IMR-90 (cell line): ENCODE results near the gene FDXR. TPM values are rescaled to one million over a fixed set of nuclear protein-coding genes. Genes with fewer than 3 reads are reported as not detected.

Experiments
- ATAC-seq: fragments of 200-7000 bp; cut with Tn5 transposase; 2 replicates; pipeline ENCODE4 v1.9.1; 2020; ENCODE audit warnings: low read depth, mild to moderate bottlenecking, moderate library complexity
- BruUV-seq: library from RNA; stranded (reverse); fragments of 400-500 nt; replicated peaks from 2 replicates; lab custom pipeline; 2021; lab: Mats Ljungman, UMichigan
- CTCF ChIA-PET: fragments of 300-600 bp; formaldehyde crosslinking; extraction: SDS; loops from one replicate; lab custom pipeline; 2021; ENCODE audit warnings: antibody characterized with exemption; lab: Yijun Ruan, JAX
- POLR2A ChIA-PET: fragments of 300-600 bp; sonication (Branson Sonifier 250); formaldehyde crosslinking; loops from one replicate; lab custom pipeline; 2022; ENCODE audit warnings: antibody characterized with exemption; ENCODE audit not compliant: unreplicated experiment; lab: Charles Lee
- DNase-seq: peaks from one replicate; pipeline ENCODE4 v3.0.0; 2013
- H2AFZ ChIP-seq: replicated peaks from 2 replicates; pipeline ENCODE3; 2013; ENCODE audit warnings: low read length, mild to moderate bottlenecking; ENCODE audit not compliant: poor library complexity
- H2AK5ac ChIP-seq: 2 replicates; pipeline ENCODE4 v1.6.1; 2013; ENCODE audit warnings: low read depth, low read length, inconsistent platforms
- H2AK9ac ChIP-seq: replicated peaks from 2 replicates; pipeline ENCODE3; 2013; ENCODE audit warnings: mild to moderate bottlenecking, low read depth, low read length, moderate library complexity; ENCODE audit not compliant: poor library complexity
- H2BK120ac ChIP-seq: 2 replicates; pipeline ENCODE4 v1.6.1; 2013; ENCODE audit warnings: low read depth, low read length, inconsistent platforms
- H2BK15ac ChIP-seq: 3 replicates; pipeline ENCODE4 v1.6.1; 2013; ENCODE audit warnings: low read depth, low read length, inconsistent platforms
- H2BK20ac ChIP-seq: 2 replicates; pipeline ENCODE4 v1.6.1; 2013; ENCODE audit warnings: low read depth, mild to moderate bottlenecking, inconsistent platforms, low read length, moderate library complexity
- H2BK5ac ChIP-seq: 2 replicates; pipeline ENCODE4 v1.6.1; 2013; ENCODE audit warnings: mild to moderate bottlenecking, low read depth, low read length, inconsistent platforms; ENCODE audit not compliant: poor library complexity, severe bottlenecking
- H3K14ac ChIP-seq: replicated peaks from 2 replicates; pipeline ENCODE4 v1.6.1; 2013; ENCODE audit warnings: low read depth, low read length, inconsistent platforms
- H3K18ac ChIP-seq: 2 replicates; pipeline ENCODE4 v1.6.1; 2013; ENCODE audit warnings: low read depth, low read length, control low read depth
- H3K23ac ChIP-seq: 2 replicates; pipeline ENCODE4 v1.6.1; 2013; ENCODE audit warnings: low read depth, low read length, inconsistent platforms
- H3K27ac ChIP-seq: 2 replicates; pipeline ENCODE4 v1.5.1; 2013; ENCODE audit warnings: mild to moderate bottlenecking, control low read depth, low read length; ENCODE audit not compliant: insufficient read depth
- H3K27me3 ChIP-seq: 2 replicates; pipeline ENCODE4 v1.6.1; 2013; ENCODE audit warnings: low read length; ENCODE audit not compliant: control insufficient read depth, insufficient read depth
- H3K36me3 ChIP-seq: 2 replicates; pipeline ENCODE4 v1.6.1; 2013; ENCODE audit warnings: low read length, mixed read lengths; ENCODE audit not compliant: control insufficient read depth, insufficient read depth
- H3K4ac ChIP-seq: 2 replicates; pipeline ENCODE4 v1.6.1; 2013; ENCODE audit warnings: low read depth, low read length, inconsistent platforms
- H3K4me1 ChIP-seq: 2 replicates; pipeline ENCODE4 v1.6.1; 2013; ENCODE audit warnings: low read length, mixed read lengths; ENCODE audit not compliant: control insufficient read depth, insufficient read depth
- H3K4me2 ChIP-seq: 2 replicates; pipeline ENCODE4 v1.6.1; 2013; ENCODE audit warnings: low read depth, mild to moderate bottlenecking, control low read depth, low read length, moderate library complexity
- H3K4me3 ChIP-seq: 2 replicates; pipeline ENCODE4 v1.5.1; 2013; ENCODE audit warnings: low read depth, mild to moderate bottlenecking, control low read depth, low read length, moderate library complexity; ENCODE audit not compliant: insufficient read depth
- H3K56ac ChIP-seq: 2 replicates; pipeline ENCODE4 v1.6.1; 2013; ENCODE audit warnings: low read length, inconsistent platforms; ENCODE audit not compliant: insufficient read depth; ENCODE audit errors: extremely low read depth
- H3K79me1 ChIP-seq, 2 experiments: 2 replicates each; pipeline ENCODE4 v1.6.1; 2013; ENCODE audit warnings: low read length in 2 of 2, inconsistent platforms in 1 of 2, low read depth in 1 of 2
- H3K9ac ChIP-seq: 2 replicates; pipeline ENCODE4 v1.6.1; 2013; ENCODE audit warnings: low read depth, low read length, control low read depth
- H3K9me1 ChIP-seq: 2 replicates; pipeline ENCODE4 v1.6.1; 2013; ENCODE audit warnings: low read length, inconsistent platforms; ENCODE audit not compliant: insufficient read depth
- H3K9me3 ChIP-seq: 2 replicates; pipeline ENCODE4 v1.6.1; 2013; ENCODE audit warnings: low read length; ENCODE audit not compliant: control insufficient read depth, insufficient read depth
- H4K20me1 ChIP-seq: 2 replicates; pipeline ENCODE4 v1.6.1; 2013; ENCODE audit warnings: low read length, inconsistent platforms; ENCODE audit not compliant: insufficient read depth
- H4K5ac ChIP-seq: 2 replicates; pipeline ENCODE4 v1.6.1; 2013; ENCODE audit warnings: mild to moderate bottlenecking, low read depth, low read length, control low read depth
- H4K8ac ChIP-seq, 2 experiments: 2 replicates each; pipeline ENCODE4 v1.6.1; 2013; ENCODE audit warnings: low read depth in 2 of 2, low read length in 2 of 2, control low read depth in 1 of 2, inconsistent platforms in 1 of 2
- H4K91ac ChIP-seq: 2 replicates; pipeline ENCODE4 v1.6.1; 2013; ENCODE audit warnings: low read depth, low read length, inconsistent platforms; ENCODE audit not compliant: insufficient read depth
- FOS ChIP-seq: fragments of 150-350 bp; IDR thresholded peaks from 2 replicates; pipeline ENCODE4 v1.6.1; 2016; ENCODE audit warnings: low read depth, low read length
- MAFK ChIP-seq: IDR thresholded peaks from 2 replicates; pipeline ENCODE4 v1.6.1; 2012; ENCODE audit warnings: low read depth, low read length, improper control_type of control experiment
- MAZ ChIP-seq: IDR thresholded peaks from 2 replicates; pipeline ENCODE4 v1.6.1; 2012; ENCODE audit warnings: low read depth, mild to moderate bottlenecking, low read length, improper control_type of control experiment, moderate library complexity, borderline replicate concordance
- MXI1 ChIP-seq: IDR thresholded peaks from 2 replicates; pipeline ENCODE4 v1.6.1; 2012; ENCODE audit warnings: low read depth, mild to moderate bottlenecking, low read length, moderate library complexity, borderline replicate concordance
- NFE2L2 ChIP-seq: fragments of 150-350 bp; IDR thresholded peaks from 2 replicates; pipeline ENCODE4 v1.6.1; 2016; ENCODE audit warnings: low read depth, mild to moderate bottlenecking, low read length
- RAD21 ChIP-seq: IDR thresholded peaks from 2 replicates; pipeline ENCODE4 v1.6.1; 2012; ENCODE audit warnings: low read length, improper control_type of control experiment
- RCOR1 ChIP-seq: IDR thresholded peaks from 2 replicates; pipeline ENCODE4 v1.6.1; 2012; ENCODE audit warnings: mild to moderate bottlenecking, low read length, improper control_type of control experiment; ENCODE audit not compliant: insufficient replicate concordance
- SMC3 ChIP-seq: fragments of 150-350 bp; IDR thresholded peaks from 2 replicates; pipeline ENCODE4 v1.6.1; 2016; ENCODE audit warnings: low read depth, mild to moderate bottlenecking, antibody characterized with exemption, low read length, moderate library complexity
- WGBS, 2 experiments: methylation state at CpG; one replicate each; pipeline versions ENCODE4 v1.1.5 to v1.1.7; 2013; ENCODE audit warnings: missing lambda C conversion rate in 2 of 2; ENCODE audit not compliant: insufficient read length in 1 of 2; ENCODE audit errors: extremely low coverage in 2 of 2; 5-methylcytosine and 5-hydroxymethylcytosine counted together
- dilution Hi-C: fragments of 300-500 bp; cut with HindIII; formaldehyde crosslinking; loops from one replicate; pipeline ENCODE4 v1.14.3; 2018; ENCODE audit warnings: low sequenced_read_pairs; ENCODE audit not compliant: unreplicated experiment
- in situ Hi-C: fragments of 300-500 bp; cut with MboI; formaldehyde crosslinking; loops from 3 replicates; pipeline ENCODE4 v1.14.3; 2019; ENCODE audit warnings: low sequenced_read_pairs, inconsistent platforms, mixed read lengths
- intact Hi-C: fragments of 100-400 bp; cut with micrococcal nuclease; formaldehyde crosslinking; loops from 2 replicates; pipeline ENCODE4 v1.10.0; 2022
- polyA plus RNA-seq, 3 experiments: library from polyadenylated mRNA; depleted of rRNA; stranded (reverse); fragments of >200 nt; gene quantifications; 2 replicates each; pipeline ENCODE4 v1.2.3, GENCODE V29; 2012; ENCODE audit warnings: low replicate concordance in 1 of 3
- total RNA-seq: library from RNA; depleted of rRNA; stranded (reverse); fragments of >200 nt; gene quantifications from 2 replicates; pipeline ENCODE4 v1.2.3, GENCODE V29; 2012
- TF ChIP-seq, protein P1 (sequence below): fragments of 150-350 bp; IDR thresholded peaks from 2 replicates; pipeline ENCODE4 v1.6.1; 2017; ENCODE audit warnings: mild to moderate bottlenecking, antibody characterized with exemption, low read length, low read depth
- TF ChIP-seq, protein P2 (sequence below): conservative IDR thresholded peaks from 2 replicates; pipeline ENCODE4 v1.5.1; 2012; ENCODE audit warnings: mild to moderate bottlenecking, low read depth, low read length, improper control_type of control experiment
- TF ChIP-seq, protein P3 (sequence below): fragments of 150-350 bp; IDR thresholded peaks from 2 replicates; pipeline ENCODE4 v1.6.1; 2016; ENCODE audit warnings: low read depth, mild to moderate bottlenecking, low read length, moderate library complexity, borderline replicate concordance

Gene FDXR
- total and polyA plus RNA-seq, 2 of the 4 experiments (the other 2 are of a cell fraction) = 12.4 to 18.6 TPM

DNA sequence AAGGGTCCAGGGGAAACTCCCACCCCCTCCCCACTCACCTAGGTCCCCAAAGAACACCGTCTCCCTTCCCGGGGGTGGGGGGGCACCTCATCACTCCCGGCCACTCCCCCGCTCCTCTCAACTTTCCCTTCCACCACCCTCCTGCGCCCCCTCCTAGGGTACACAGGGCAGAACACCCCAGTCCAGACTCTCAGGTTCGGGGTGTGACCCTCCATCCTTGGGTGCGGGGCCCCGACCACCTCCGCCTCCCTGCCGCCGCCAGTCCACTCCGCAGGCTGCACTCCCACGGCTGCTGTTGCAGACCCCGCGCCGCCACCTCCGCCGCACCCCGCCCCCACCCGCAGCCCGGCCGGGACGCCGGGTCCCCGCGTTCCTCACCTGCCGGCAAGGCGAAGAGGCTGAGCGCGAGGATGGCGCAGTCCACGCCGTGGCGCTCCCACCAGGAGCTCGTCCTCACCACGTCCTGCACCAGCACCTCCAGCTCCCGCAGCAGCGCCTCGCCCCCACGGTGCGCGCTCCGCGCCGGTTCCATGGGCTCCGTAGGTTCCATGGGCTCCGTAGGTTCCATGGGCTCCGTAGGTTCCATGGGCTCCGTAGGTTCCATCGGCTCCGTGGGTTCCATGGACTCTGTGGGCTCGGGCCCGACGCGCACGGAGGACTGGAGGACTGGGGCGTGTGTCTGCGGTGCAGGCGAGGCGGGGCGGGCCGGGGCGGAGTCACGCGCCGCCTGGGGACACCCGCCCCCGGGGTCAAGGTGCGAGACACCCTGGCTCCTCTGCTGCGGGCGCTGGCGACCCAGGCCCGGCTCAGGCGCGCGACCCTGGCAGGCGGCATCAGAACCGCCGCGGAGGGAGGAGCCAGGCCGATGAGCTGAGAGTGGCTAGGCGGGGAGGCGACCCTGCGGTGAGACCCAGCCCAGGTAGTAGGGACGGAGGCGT, 20.4 kb upstream of the FDXR start, which contains the start of gene FADS6:
Gene FADS6 (minus strand): TSS at position 660 of the 938 bp plus-strand sequence. CDS start 38 bp downstream, at position 622.
- Histone ChIP-seq H4K5ac (no peak within 1 kb of the TSS), H4K20me1 (no peaks in the 10 kb centered on the region), H2AK5ac (no peak within 1 kb of the TSS), H2AK9ac (no peak within 1 kb of the TSS), H3K14ac (no peak within 1 kb of the TSS), H3K79me1 (no peaks in the 10 kb centered on the region), H2BK15ac (no peak within 1 kb of the TSS), H4K8ac (no peak within 1 kb of the TSS), H3K4ac (no peak within 1 kb of the TSS), H3K4me3 (no peak within 1 kb of the TSS), H3K9me3 (no peaks in the 10 kb centered on the region), H3K27ac (no peak within 1 kb of the TSS), H2BK5ac (no peak within 1 kb of the TSS), H3K9ac (no peak within 1 kb of the TSS), H3K36me3 (no peaks in the 10 kb centered on the region), H2BK120ac (no peak within 1 kb of the TSS), H3K9me1 (no peaks in the 10 kb centered on the region), H3K18ac (no peak within 1 kb of the TSS), H3K4me2 (no peak within 1 kb of the TSS; the same call in 1 of the 2 replicates), H3K56ac (no peak within 1 kb of the TSS), H3K23ac (no peak within 1 kb of the TSS), H3K4me1 (peaks cover 2% of the 10 kb centered on the region; the same call in 1 of the 2 replicates), H2AFZ (peak within 1 kb of the TSS; percentile 51), H4K91ac (no peak within 1 kb of the TSS), H2BK20ac (no peak within 1 kb of the TSS), H3K27me3 (peaks cover 79% of the 10 kb centered on the region)
- intact Hi-C loops = no loop called here
- POLR2A ChIA-PET = interaction anchor here (0.5 to 0.7 kb wide), 2 partner anchors 95 to 262 kb away, joined by 3 to 5 read pairs; no protein-coding TSS in a partner anchor
- dilution Hi-C loops = no loop called here
- DNase-seq (no peak), ATAC-seq (peak; percentile 17)
- CTCF ChIA-PET = no interaction called here
- in situ Hi-C loops = no loop called here
- TF ChIP-seq, protein P1, sequence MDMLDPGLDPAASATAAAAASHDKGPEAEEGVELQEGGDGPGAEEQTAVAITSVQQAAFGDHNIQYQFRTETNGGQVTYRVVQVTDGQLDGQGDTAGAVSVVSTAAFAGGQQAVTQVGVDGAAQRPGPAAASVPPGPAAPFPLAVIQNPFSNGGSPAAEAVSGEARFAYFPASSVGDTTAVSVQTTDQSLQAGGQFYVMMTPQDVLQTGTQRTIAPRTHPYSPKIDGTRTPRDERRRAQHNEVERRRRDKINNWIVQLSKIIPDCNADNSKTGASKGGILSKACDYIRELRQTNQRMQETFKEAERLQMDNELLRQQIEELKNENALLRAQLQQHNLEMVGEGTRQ = no peak
- no peak for TF ChIP-seq NFE2L2
- TF ChIP-seq FOS = no peak
- TF ChIP-seq MAZ = no peak
- TF ChIP-seq, protein P2, sequence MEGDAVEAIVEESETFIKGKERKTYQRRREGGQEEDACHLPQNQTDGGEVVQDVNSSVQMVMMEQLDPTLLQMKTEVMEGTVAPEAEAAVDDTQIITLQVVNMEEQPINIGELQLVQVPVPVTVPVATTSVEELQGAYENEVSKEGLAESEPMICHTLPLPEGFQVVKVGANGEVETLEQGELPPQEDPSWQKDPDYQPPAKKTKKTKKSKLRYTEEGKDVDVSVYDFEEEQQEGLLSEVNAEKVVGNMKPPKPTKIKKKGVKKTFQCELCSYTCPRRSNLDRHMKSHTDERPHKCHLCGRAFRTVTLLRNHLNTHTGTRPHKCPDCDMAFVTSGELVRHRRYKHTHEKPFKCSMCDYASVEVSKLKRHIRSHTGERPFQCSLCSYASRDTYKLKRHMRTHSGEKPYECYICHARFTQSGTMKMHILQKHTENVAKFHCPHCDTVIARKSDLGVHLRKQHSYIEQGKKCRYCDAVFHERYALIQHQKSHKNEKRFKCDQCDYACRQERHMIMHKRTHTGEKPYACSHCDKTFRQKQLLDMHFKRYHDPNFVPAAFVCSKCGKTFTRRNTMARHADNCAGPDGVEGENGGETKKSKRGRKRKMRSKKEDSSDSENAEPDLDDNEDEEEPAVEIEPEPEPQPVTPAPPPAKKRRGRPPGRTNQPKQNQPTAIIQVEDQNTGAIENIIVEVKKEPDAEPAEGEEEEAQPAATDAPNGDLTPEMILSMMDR = no peak
- no peak for TF ChIP-seq RCOR1
- TF ChIP-seq SMC3 = no peak
- TF ChIP-seq, protein P3, sequence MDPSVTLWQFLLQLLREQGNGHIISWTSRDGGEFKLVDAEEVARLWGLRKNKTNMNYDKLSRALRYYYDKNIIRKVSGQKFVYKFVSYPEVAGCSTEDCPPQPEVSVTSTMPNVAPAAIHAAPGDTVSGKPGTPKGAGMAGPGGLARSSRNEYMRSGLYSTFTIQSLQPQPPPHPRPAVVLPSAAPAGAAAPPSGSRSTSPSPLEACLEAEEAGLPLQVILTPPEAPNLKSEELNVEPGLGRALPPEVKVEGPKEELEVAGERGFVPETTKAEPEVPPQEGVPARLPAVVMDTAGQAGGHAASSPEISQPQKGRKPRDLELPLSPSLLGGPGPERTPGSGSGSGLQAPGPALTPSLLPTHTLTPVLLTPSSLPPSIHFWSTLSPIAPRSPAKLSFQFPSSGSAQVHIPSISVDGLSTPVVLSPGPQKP = no peak
- no peak for TF ChIP-seq MXI1
- no peak for TF ChIP-seq RAD21
- no peak for TF ChIP-seq MAFK
- BruUV-seq = no TSS peak
- WGBS, 2 experiments = 8% methylated on average over 55 of the region's 86 CpGs; no CpG with 5 or more reads in 1 of the 2 experiments
